Heart left ventricle (tissue), 13 donors: ENCODE data around the gene TMEM176A.

ENCODE experiments used
- CTCF ChIP-seq, 12 donors: fragments of 200-600 bp; sonication (generic) in 4 of 12; IDR thresholded peaks; one replicate each; pipeline versions ENCODE4 v1.5.0 to v1.8.0; 2018 to 2022; ENCODE audit warnings: antibody characterized with exemption in 12 of 12, mild to moderate bottlenecking in 5 of 12
- POLR2A ChIP-seq, 2 donors: fragments of 450-650 bp; IDR thresholded peaks; one replicate each; pipeline ENCODE4 v1.6.1; 2017; ENCODE audit warnings: antibody characterized with exemption in 2 of 2, mild to moderate bottlenecking in 2 of 2, moderate library complexity in 2 of 2
- donor health status: ischemic (EF 13 %, LVEDD 7.1; RV severe dilation, severe dysfunction).
- donor health status: DM: no; HTN: yes; CAD: no.
- donor health status: DM: no; HTN: no; CAD: no.
- donor health status: ischemic (EF 25% LVEDD 6.9; RV normal size, moderate dysfunction).
- donor health status: ischemic (EF 25% LVEDD 5.7; RV mildly dilated, moderate dysfunction).
- donor health status: ischemic (EF 35%, LVEDD 5.7; RV mildly dilated, moderate dysfunction).
- donor health status: nonischemic (EF 11% LVEDD 7.7; RV severe dilation, severe dysfunction).
- donor health status: DM: yes; HTN: yes; CAD: no.
- donor health status: PGD.
- donor health status: ischemic (EF 29% LVEDD 5.4; RV normal size, mild dysfunction).
- donor health status: nonischemic (EF 23%, LVEDD 6.1; RV moderate dilation, normal function).

DNA sequence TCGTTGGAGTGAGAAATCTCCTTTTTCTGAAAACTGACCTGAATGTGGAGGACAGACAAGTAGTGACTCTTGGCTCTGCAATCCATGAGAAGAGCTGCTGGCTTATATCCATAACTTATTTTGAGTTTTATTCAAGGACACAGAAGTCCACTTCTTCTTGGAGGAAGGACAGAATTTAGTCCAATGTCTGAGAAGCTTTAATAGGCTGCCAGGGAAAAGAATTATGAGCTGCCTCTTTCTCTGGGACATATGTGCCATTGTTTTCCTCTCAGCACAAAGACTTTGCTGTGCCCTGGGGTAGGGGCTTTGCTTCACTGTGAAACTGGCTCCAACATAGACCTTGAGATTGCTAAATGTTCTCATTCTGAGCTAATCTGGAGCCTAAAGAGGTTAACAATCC, 31.3 kb downstream of the TMEM176A start:
- TF ChIP-seq CTCF (IDR thresholded peaks at IDR 0.05): no peak
- no peak for TF ChIP-seq POLR2A (IDR thresholded peaks at IDR 0.05)
